ENCODE results near the gene APLP2.

GRCh38 chr11:130164221-130164570 lies 94.5 kb downstream of the APLP2 start:
- TF ChIP-seq CTCF (IDR thresholded peaks at IDR 0.05; ENCODE audit: low read depth, low read length, missing input control), result no peak
- no peak for TF ChIP-seq JUND (IDR thresholded peaks at IDR 0.05)
- no peak for TF ChIP-seq RXRA (IDR thresholded peaks at IDR 0.05)
- no peak for TF ChIP-seq MAX (IDR thresholded peaks at IDR 0.05)
- TF ChIP-seq RAD21 (IDR thresholded peaks at IDR 0.05), result no peak
- no peak for TF ChIP-seq REST (IDR thresholded peaks at IDR 0.05)
- TF ChIP-seq ZBTB33 (IDR thresholded peaks at IDR 0.05), result no peak
- no peak for TF ChIP-seq TAF1 (conservative IDR thresholded peaks at IDR 0.05)
- no peak for TF ChIP-seq HNF4G (IDR thresholded peaks at IDR 0.05)
- no peak for TF ChIP-seq NR2F2 (IDR thresholded peaks at IDR 0.05)
- TF ChIP-seq ATF3 (IDR thresholded peaks at IDR 0.05), result no peak
- TF ChIP-seq SP1 (IDR thresholded peaks at IDR 0.05), result no peak
